Mesenchymal stem cell (in vitro differentiated cells and primary cell): ENCODE data around the gene SETDB1.
"Not testable (repeated sequence)": the region's sequence is repeated elsewhere in the genome, so short reads cannot be mapped to it uniquely, and the experiment has no call there.

Experiments
- DNase-seq: peaks from one replicate; pipeline ENCODE4 v3.0.0-alpha.2; 2013
- H2AFZ ChIP-seq: one replicate; pipeline ENCODE4 v1.6.1; 2013; ENCODE audit warnings: low read depth, mild to moderate bottlenecking, control low read depth, inconsistent platforms, low read length, moderate library complexity
- H2AK5ac ChIP-seq: 2 replicates; pipeline ENCODE4 v1.6.1; 2013; ENCODE audit warnings: low read length, moderate library complexity, mild to moderate bottlenecking, inconsistent platforms; ENCODE audit not compliant: severe bottlenecking
- H2BK120ac ChIP-seq: one replicate; pipeline ENCODE4 v1.6.1; 2013; ENCODE audit warnings: low read depth, mild to moderate bottlenecking, inconsistent platforms, low read length, moderate library complexity
- H2BK12ac ChIP-seq, 2 experiments: one replicate each; pipeline ENCODE4 v1.6.1; 2013; ENCODE audit warnings: inconsistent platforms in 2 of 2, low read length in 2 of 2, mild to moderate bottlenecking in 2 of 2, moderate library complexity in 2 of 2, control low read depth in 1 of 2
- H2BK15ac ChIP-seq: one replicate; pipeline ENCODE4 v1.6.1; 2013; ENCODE audit warnings: mild to moderate bottlenecking, low read depth, inconsistent platforms; ENCODE audit not compliant: poor library complexity, severe bottlenecking
- H2BK5ac ChIP-seq: 2 replicates; pipeline ENCODE4 v1.6.1; 2013; ENCODE audit warnings: low read depth, mild to moderate bottlenecking, low read length, control low read depth, inconsistent platforms; ENCODE audit not compliant: poor library complexity, severe bottlenecking
- H3K14ac ChIP-seq, 2 experiments: one replicate each; pipeline ENCODE4 v1.6.1; 2013; ENCODE audit warnings: inconsistent platforms in 2 of 2, low read length in 2 of 2, control low read depth in 1 of 2, mild to moderate bottlenecking in 1 of 2, moderate library complexity in 1 of 2
- H3K18ac ChIP-seq, 2 experiments: one replicate each; pipeline ENCODE4 v1.6.1; 2013; ENCODE audit warnings: inconsistent platforms in 2 of 2, low read length in 2 of 2, control low read depth in 1 of 2, low read depth in 1 of 2, mild to moderate bottlenecking in 1 of 2
- H3K23ac ChIP-seq, 2 experiments: one replicate each; pipeline ENCODE4 v1.6.1; 2013; ENCODE audit warnings: inconsistent platforms in 2 of 2, low read length in 2 of 2, mild to moderate bottlenecking in 2 of 2, moderate library complexity in 2 of 2, control low read depth in 1 of 2
- H3K27ac ChIP-seq: 2 replicates; pipeline ENCODE4 v1.5.1; 2013; ENCODE audit warnings: mild to moderate bottlenecking, moderate library complexity, low read length, control low read depth, inconsistent platforms; ENCODE audit not compliant: poor library complexity, severe bottlenecking
- H3K27me3 ChIP-seq, 2 experiments: 2 replicates each; pipeline versions ENCODE4 v1.6.1 to v1.7.0; 2013; ENCODE audit warnings: low read length in 2 of 2, mild to moderate bottlenecking in 2 of 2, moderate library complexity in 2 of 2, control low read depth in 1 of 2, inconsistent platforms in 1 of 2; ENCODE audit not compliant: control insufficient read depth in 1 of 2, insufficient read depth in 1 of 2
- H3K36me3 ChIP-seq, 2 experiments: 2 replicates each; pipeline versions ENCODE4 v1.6.1 to v1.7.0; 2013; ENCODE audit warnings: low read length in 2 of 2, control low read depth in 1 of 2, inconsistent platforms in 1 of 2, low read depth in 1 of 2, mild to moderate bottlenecking in 1 of 2; ENCODE audit not compliant: insufficient read depth in 2 of 2, control insufficient read depth in 1 of 2
- H3K4ac ChIP-seq, 2 experiments: one replicate each; pipeline ENCODE4 v1.6.1; 2013; ENCODE audit warnings: inconsistent platforms in 2 of 2, low read length in 2 of 2, mild to moderate bottlenecking in 2 of 2, moderate library complexity in 2 of 2, control low read depth in 1 of 2, low read depth in 1 of 2
- H3K4me1 ChIP-seq: 2 replicates; pipeline ENCODE4 v1.6.1; 2013; ENCODE audit warnings: low read depth, low read length, control low read depth; ENCODE audit not compliant: control insufficient read depth, insufficient read depth
- H3K4me2 ChIP-seq: 2 replicates; pipeline ENCODE4 v1.6.1; 2013; ENCODE audit warnings: low read length, mild to moderate bottlenecking, inconsistent platforms; ENCODE audit not compliant: poor library complexity, severe bottlenecking
- H3K4me3 ChIP-seq, 2 experiments: 2 replicates each; pipeline versions ENCODE4 v1.5.1 to v1.7.0; 2013; ENCODE audit warnings: low read length in 2 of 2, mild to moderate bottlenecking in 2 of 2, control low read depth in 1 of 2, low read depth in 1 of 2; ENCODE audit not compliant: insufficient read depth in 1 of 2
- H3K79me1 ChIP-seq: replicated peaks from 2 replicates; pipeline ENCODE4 v1.6.1; 2013; ENCODE audit warnings: mild to moderate bottlenecking, control low read depth, low read length, inconsistent platforms; ENCODE audit not compliant: poor library complexity, severe bottlenecking
- H3K9ac ChIP-seq: 2 replicates; pipeline ENCODE4 v1.7.0; 2013; ENCODE audit warnings: mild to moderate bottlenecking, low read length, moderate library complexity
- H3K9me3 ChIP-seq: 2 replicates; pipeline ENCODE4 v1.7.0; 2013; ENCODE audit warnings: mild to moderate bottlenecking, low read length; ENCODE audit not compliant: control insufficient read depth
- H4K8ac ChIP-seq: one replicate; pipeline ENCODE4 v1.6.1; 2013; ENCODE audit warnings: inconsistent platforms, mild to moderate bottlenecking, low read length, moderate library complexity
- H4K91ac ChIP-seq: one replicate; pipeline ENCODE4 v1.6.1; 2013; ENCODE audit warnings: mild to moderate bottlenecking, low read length, inconsistent platforms
- WGBS: methylation state at CpG from one replicate; pipeline ENCODE4 v1.1.7; 2013; ENCODE audit warnings: mixed read lengths; 5-methylcytosine and 5-hydroxymethylcytosine counted together

SETDB1 gene

DNA sequence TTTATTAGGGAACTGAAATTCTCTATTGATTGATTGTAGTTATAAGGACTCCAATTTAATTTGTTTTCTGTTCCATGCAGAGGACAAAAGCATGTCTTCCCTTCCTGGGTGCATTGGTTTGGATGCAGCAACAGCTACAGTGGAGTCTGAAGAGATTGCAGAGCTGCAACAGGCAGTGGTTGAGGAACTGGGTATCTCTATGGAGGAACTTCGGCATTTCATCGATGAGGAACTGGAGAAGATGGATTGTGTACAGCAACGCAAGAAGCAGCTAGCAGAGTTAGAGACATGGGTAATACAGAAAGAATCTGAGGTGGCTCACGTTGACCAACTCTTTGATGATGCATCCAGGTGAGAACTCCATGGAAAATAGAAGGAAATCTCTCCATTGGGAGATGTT, 1.5 kb downstream of the SETDB1 start:
- Histone ChIP-seq H3K23ac (no peak overlapping the region), H3K4me3 (peak overlapping the region in 1 of 2 experiments; percentile 16), H3K18ac (no peak overlapping the region), H2AK5ac (no peak overlapping the region), H3K9me3 (peaks cover 15% of the 10 kb centered on the region), H2BK5ac (no peak overlapping the region), H3K79me1 (peaks cover 12% of the 10 kb centered on the region), H3K14ac (no peak overlapping the region), H4K8ac (no peak overlapping the region), H2BK15ac (no peak overlapping the region), H3K36me3 (peaks cover 22 to 48% of the 10 kb centered on the region in 2 experiments), H2BK120ac (no peak overlapping the region), H4K91ac (no peak overlapping the region), H3K4me1 (peaks cover 7% of the 10 kb centered on the region), H2BK12ac (no peak overlapping the region), H3K4me2 (no peak overlapping the region), H3K27me3 (no peaks in the 10 kb centered on the region), H3K9ac (no peak overlapping the region), H3K27ac (no peak overlapping the region), H3K4ac (no peak overlapping the region), H2AFZ (no peak overlapping the region)
- WGBS: 96% methylated on average over 4 of the region's 4 CpGs
- DNase-seq: no peak

DNA sequence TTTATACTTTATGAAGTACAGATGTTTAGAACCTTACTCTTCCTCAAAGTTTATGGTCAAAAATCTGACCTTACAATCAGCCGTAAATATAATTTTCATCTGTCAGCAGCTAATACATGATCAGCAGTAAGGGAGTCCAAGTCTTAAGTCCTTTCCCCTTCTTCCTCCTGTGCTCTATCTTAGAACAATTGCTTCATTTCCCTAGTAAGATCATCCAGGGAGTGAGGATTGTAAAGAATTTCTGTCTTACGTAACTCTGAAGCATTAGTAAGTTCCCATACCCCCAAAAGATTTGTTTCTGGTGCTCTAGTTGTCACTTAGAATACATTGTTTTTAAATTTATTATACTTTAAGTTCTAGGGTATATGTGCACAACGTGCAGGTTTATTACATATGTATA, 2.1 kb downstream of the SETDB1 start:
- H3K18ac ChIP-seq: no peak overlapping the region
- H3K36me3 ChIP-seq: peaks cover 26 to 55% of the 10 kb centered on the region in 2 experiments
- H4K8ac ChIP-seq: no peak overlapping the region
- H3K27me3 ChIP-seq: no peaks in the 10 kb centered on the region
- H2BK15ac ChIP-seq: no peak overlapping the region
- no peak overlapping the region for H2BK5ac ChIP-seq
- H3K4me1 ChIP-seq: peaks cover 5% of the 10 kb centered on the region
- no peak overlapping the region for H4K91ac ChIP-seq
- DNase-seq: no peak
- H3K79me1 ChIP-seq: peaks cover 12% of the 10 kb centered on the region
- no peak overlapping the region for H3K4ac ChIP-seq
- H2AK5ac ChIP-seq: no peak overlapping the region
- no peak overlapping the region for H2BK120ac ChIP-seq
- no peak overlapping the region for H3K23ac ChIP-seq
- WGBS: 100% methylated on average over 2 of the region's 3 CpGs
- H3K9me3 ChIP-seq: peaks cover 18% of the 10 kb centered on the region
- H3K4me3 ChIP-seq: no peak overlapping the region
- H3K9ac ChIP-seq: no peak overlapping the region
- no peak overlapping the region for H2BK12ac ChIP-seq
- H3K4me2 ChIP-seq: no peak overlapping the region
- H3K27ac ChIP-seq: no peak overlapping the region
- H3K14ac ChIP-seq: no peak overlapping the region
- H2AFZ ChIP-seq: no peak overlapping the region

DNA sequence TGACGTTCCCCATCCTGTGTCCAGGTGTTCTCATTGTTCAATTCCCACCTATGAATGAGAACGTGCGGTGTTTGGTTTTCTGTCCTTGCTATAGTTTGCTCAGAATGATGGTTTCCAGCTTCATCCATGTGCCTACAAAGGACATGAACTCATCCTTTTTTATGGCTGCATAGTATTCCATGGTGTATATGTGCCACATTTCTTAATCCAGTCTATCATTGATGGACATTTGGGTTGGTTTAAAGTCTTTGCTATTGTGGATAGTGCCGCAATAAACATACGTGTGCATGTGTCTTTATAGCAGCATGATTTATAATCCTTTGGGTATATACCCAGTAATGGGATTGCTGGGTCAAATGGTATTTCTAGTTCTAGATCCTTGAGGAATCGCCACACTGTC, 2.6 kb downstream of the SETDB1 start:
- H2BK12ac ChIP-seq, H2AK5ac ChIP-seq, DNase-seq, H2BK15ac ChIP-seq, H4K8ac ChIP-seq, H3K9ac ChIP-seq, H3K14ac ChIP-seq, H3K27me3 ChIP-seq, H3K18ac ChIP-seq, H4K91ac ChIP-seq, H3K27ac ChIP-seq, H3K4me3 ChIP-seq, H2BK120ac ChIP-seq, H2AFZ ChIP-seq, H3K4ac ChIP-seq, H3K4me1 ChIP-seq, H3K23ac ChIP-seq, H3K4me2 ChIP-seq, H2BK5ac ChIP-seq: not testable (repeated sequence)
- WGBS: 100% methylated on average over 5 of the region's 6 CpGs
- peaks cover 18% of the 10 kb centered on the region for H3K9me3 ChIP-seq
- peaks cover 12% of the 10 kb centered on the region for H3K79me1 ChIP-seq
- H3K36me3 ChIP-seq: peaks cover 27 to 57% of the 10 kb centered on the region in 2 experiments

DNA sequence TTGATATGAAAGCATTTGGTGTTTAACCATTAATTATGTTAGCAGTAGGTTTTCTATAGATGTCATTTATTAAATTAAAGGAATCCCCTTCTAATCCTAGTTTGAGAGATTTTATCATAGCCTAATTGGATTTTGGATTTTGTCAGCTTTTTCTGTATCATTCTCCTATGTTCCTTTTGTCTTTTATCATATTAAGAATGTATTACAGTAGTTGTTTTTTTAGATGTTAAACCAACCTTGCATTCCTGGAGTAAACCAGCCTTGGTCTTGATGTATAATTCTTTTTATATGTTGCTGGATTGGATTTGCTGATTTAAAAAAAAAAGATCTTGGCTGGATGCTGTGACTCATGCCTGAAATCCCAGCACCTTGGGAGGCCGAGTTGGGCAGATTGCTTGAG, 5.6 kb downstream of the SETDB1 start:
- WGBS: 100% methylated on average over 1 of the region's 1 CpG
- Histone ChIP-seq H3K14ac (no peak overlapping the region), H2BK120ac (no peak overlapping the region), H3K23ac (no peak overlapping the region), H3K18ac (no peak overlapping the region), H3K9me3 (peaks cover 18% of the 10 kb centered on the region), H2BK12ac (no peak overlapping the region), H2AFZ (no peak overlapping the region), H2AK5ac (no peak overlapping the region), H4K91ac (no peak overlapping the region), H3K27me3 (no peaks in the 10 kb centered on the region), H4K8ac (no peak overlapping the region), H2BK15ac (no peak overlapping the region), H2BK5ac (no peak overlapping the region), H3K4me1 (peaks cover 5% of the 10 kb centered on the region), H3K79me1 (peaks cover 14% of the 10 kb centered on the region), H3K4me2 (no peak overlapping the region), H3K36me3 (peaks cover 34 to 80% of the 10 kb centered on the region in 2 experiments), H3K9ac (no peak overlapping the region), H3K4me3 (no peak overlapping the region), H3K27ac (no peak overlapping the region), H3K4ac (no peak overlapping the region)
- peak; percentile 26 for DNase-seq
